SH-SY5Y (cell line): ENCODE measurements around the gene AKIRIN2.

Experiments used
- GATA2 ChIP-seq: IDR thresholded peaks from 2 replicates; pipeline ENCODE4 v1.6.1; 2011; ENCODE audit warnings: mild to moderate bottlenecking, low read depth, low read length
- GATA3 ChIP-seq: IDR thresholded peaks from 2 replicates; pipeline ENCODE4 v1.6.1; 2011; ENCODE audit warnings: low read depth, mild to moderate bottlenecking, low read length, moderate library complexity

Gene AKIRIN2

GRCh38 chr6:87701344-87701675 is 723 bp downstream of the AKIRIN2 start:
- TF ChIP-seq GATA3 (no peak), GATA2 (no peak)

DNA sequence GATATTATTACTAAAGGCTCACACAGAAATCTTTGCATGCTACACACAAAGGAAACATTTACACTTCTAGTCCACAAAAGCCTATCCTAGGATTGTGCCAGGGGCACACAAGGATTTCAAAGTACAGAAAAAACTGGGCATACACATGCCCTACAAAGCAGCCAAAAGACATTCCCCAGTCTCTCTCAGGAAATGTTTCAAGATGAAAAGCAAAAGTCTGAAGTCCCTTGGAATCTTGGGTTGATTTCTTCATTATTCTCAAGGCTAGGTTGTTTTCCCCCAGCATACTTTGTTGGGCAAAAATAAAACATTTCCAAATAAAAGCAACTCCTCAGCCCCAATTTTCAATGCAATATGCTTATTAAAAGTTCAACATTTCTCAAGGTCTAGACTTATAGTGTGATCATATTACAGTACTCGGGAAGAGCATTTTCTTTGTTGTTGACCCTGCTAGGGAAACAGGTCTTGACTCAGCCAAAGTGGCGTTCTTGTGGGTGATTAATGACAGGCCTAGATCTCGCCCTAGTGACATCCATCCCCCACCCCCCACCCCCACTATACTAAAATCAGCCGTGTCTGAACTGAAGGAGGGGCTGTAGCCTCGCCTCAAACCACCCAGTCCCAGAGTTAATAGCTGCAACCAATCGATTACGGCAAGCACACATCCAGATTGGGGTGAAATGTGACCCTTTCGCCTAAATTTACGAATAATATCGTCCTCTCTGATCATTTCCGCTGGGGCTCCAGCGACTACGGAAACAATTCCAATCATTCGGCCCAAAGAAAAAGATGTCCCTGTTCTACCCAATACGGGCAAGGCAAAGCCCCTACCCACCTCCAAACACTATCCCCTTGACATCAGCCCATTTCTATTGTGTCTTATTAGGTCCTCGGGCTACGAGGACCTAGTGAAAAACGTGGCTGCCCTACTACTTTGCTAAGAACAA is 1.4 kb downstream of the AKIRIN2 start:
- TF ChIP-seq GATA3 (no peak), GATA2 (no peak)

DNA sequence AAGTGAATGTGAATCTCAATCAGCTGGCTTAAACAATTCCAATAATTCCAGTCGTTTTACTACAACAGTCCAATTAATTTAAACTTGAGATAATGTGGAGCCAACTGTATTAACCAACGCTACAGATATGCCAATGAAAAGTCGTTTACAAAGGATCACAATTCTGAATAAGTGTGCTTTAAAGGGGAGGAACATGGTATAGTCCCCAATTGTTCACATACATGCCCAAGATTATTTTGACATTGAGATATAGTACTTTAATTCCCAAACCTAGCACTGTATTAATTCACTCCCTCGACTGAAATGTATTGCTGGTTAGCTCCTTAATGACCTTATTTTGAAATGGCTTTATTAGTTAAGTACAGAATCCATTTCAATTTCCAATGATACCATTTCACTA is 2.5 kb downstream of the AKIRIN2 start:
- no peak for TF ChIP-seq GATA2
- no peak for TF ChIP-seq GATA3

DNA sequence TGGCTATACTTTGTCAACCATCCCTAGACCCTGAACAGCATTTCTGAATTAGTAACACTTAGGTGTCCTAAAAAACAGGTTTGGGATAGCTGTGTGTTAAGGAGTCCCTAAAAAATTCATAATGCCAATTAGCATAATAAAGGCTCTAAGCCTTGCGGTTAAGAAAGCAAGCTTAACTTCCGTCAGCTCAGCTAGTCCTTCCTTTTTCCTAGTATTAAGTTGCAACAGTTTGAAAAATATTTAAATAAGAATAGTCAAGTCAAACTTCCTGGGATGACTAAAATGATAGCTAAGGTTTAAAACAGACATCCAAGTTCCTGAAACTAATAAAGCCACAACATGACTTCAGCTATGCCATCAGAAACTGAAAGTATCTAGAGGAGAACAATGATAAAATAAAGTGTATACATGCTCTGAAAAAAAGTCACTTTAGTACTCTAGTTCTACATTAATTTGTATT is 3.5 kb downstream of the AKIRIN2 start:
- TF ChIP-seq GATA2 (no peak), GATA3 (no peak)

GRCh38 chr6:87697581-87698546 is 4.2 kb downstream of the AKIRIN2 start:
- TF ChIP-seq GATA2: no peak
- no peak for TF ChIP-seq GATA3

DNA sequence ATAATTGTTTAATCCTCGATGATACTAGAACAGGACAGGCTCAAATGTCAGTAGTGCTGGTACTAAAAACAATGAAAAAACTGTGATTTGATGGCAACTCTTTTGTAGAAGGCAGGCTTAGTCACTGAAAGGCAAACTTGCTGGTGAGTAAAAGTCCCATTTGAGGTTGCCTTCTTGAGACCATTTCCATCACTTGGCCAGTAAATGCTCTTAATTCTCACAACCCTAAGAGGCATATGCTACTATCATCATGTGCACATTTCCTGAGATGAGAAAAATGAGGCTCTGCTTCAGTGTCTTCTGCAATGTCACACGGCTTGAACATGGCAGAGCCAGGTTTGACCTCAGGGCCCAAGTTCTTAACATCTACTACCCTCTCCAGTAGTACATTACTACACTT is 9.9 kb downstream of the AKIRIN2 start:
- no peak for TF ChIP-seq GATA2
- TF ChIP-seq GATA3: no peak

DNA sequence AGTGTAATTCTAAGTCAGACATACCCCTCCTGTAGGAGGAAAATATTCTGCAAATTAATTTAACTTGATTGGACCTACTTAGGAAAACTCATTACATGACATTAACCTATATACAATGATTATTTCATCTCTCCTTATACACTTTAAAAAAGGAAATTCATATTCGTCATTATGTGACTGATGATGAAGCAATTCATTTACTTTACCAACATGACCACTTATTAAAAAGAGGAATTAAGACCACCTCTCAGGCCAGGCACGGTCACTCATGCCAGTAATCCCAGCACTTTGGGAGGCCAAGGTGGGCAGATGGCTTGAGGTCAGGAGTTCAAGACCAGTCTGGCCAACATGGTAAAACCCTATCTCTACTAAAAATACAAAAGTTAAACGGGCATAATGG is 11.6 kb downstream of the AKIRIN2 start:
- TF ChIP-seq GATA3 (no peak), GATA2 (no peak)

DNA sequence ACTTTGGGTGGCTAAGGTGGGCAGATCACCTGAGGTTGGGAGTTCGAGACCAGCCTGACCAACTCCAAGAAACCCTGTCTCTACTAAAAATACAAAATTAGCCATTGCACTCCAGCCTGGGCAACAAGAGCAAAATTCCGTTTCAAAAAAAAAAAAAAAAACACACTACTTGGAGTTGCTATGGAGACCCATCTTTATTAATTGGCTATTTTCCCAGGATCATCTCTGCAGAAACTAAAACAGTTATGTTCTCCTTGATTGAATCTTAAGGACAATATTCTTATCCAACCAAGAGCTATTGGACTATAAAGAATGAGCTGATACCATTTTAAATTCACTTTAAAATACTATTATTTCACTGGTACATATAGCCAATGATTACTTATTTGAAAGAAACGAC is 14.7 kb downstream of the AKIRIN2 start:
- no peak for TF ChIP-seq GATA3
- no peak for TF ChIP-seq GATA2

DNA sequence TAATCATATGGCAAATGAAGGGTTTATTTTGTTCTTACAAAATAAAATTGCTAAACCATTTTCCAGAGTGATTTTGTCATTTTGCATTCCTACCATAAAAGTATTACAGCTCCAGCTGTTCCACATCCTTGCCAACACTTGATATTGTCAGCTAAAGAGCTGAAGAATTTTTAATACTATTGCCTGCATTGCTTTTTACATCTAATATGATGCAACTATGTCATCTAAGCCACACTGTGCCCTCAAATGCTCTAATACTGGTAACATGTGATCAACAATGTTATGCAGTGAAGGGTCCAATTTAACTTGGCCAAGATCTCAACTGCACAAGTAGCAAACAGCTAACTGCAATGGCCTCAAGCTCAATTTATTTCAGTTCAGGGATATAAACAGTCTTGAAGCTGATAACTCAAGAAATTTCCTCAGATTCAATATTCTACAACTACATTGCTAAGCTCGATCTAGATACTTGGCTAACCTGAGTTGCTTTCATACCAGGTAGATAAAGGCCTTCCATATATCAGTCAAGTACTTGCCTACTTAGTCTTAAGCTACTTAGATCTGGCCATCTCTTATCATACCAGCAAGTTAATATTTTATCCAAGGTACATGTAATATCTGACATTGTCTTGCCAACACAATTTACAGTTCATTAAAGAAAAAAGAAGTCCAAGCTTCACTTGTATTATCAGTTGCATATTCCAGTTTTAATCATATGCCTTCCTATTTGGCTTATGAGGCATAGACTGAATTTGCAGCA is 17.0 kb downstream of the AKIRIN2 start:
- TF ChIP-seq GATA2 (no peak), GATA3 (no peak)

GRCh38 chr6:87683890-87684289 is 18.1 kb downstream of the AKIRIN2 start:
- TF ChIP-seq GATA3: no peak
- TF ChIP-seq GATA2: no peak

- TF ChIP-seq GATA3 (no peak), GATA2 (no peak)
Observed at GRCh38 chr6:87682310-87682709, 19.7 kb downstream of the AKIRIN2 start.

DNA sequence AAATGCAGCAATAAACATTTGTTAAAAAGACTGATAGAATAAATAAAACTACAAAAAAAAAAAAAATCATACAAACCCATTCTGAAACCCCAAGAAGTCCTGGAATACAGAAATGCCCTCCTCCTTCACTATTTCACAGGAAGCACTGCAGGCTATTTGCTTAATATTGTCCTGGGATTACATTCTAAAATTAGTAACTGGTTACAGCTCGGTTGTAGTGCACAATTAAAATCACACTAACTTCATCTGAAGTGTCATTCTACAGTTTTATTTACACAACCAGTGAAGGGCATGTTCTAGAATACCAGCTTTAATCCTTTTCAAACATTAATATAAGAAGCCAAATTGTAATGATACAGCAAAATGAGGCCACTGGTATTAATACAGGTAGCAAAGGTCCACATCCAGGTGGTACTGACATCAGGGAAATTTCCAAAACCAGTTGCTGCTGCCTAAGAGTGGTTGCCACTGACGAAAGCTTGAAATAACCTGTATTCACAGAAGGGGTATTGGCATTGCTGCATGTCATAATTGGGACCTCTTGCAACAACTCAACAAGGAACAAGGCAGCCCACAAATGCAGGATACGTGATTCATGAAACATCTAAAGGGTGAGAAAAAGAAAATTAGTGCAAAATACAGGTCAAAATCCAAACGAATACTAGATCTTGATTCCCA is 26.9 kb downstream of the AKIRIN2 start:
- no peak for TF ChIP-seq GATA2
- TF ChIP-seq GATA3: no peak

- TF ChIP-seq GATA2 (no peak), GATA3 (no peak)
Observed at GRCh38 chr6:87674290-87674689, 27.7 kb downstream of the AKIRIN2 start.
